OCI-LY7 (cell line): ENCODE data around the gene PDE9A.

Source experiments
- CTCF ChIP-seq: fragments of 200-600 bp; sonication (generic); conservative IDR thresholded peaks from 2 replicates; pipeline ENCODE4 v1.5.1; 2014; ENCODE audit warnings: mild to moderate bottlenecking, antibody characterized with exemption, low read length, moderate library complexity, mixed read lengths
- EZH2phosphoT487 ChIP-seq: fragments of 200-600 bp; sonication (generic); IDR thresholded peaks from 2 replicates; pipeline ENCODE4 v1.6.1; 2018; ENCODE audit warnings: low read depth, borderline replicate concordance, mild to moderate bottlenecking, mixed run types, antibody characterized with exemption, low read length, moderate library complexity, mixed read lengths

- TF ChIP-seq CTCF (no peak), EZH2phosphoT487 (no peak)
Observed at GRCh38 chr21:42651515-42652401, 1.7 kb upstream of the PDE9A start.
